Gastrocnemius medialis (tissue), 4 donors: ENCODE data around the gene TGFBRAP1.

Experiments used
- CTCF ChIP-seq, 5 experiments: fragments of 450-650 bp in 3 of 5; fragments of 200-600 bp in 2 of 5; sonication (generic) in 2 of 5; IDR thresholded peaks in 4 of 5; conservative IDR thresholded peaks in 1 of 5; 1 replicate in 4 of 5; 2 replicates in 1 of 5; pipeline ENCODE4 v1.5.1; 2016 to 2019; ENCODE audit warnings: antibody characterized with exemption in 5 of 5, mild to moderate bottlenecking in 3 of 5, moderate library complexity in 3 of 5
- POLR2A ChIP-seq, 2 donors: fragments of 450-650 bp; IDR thresholded peaks; one replicate each; pipeline ENCODE4 v1.6.1; 2017; ENCODE audit warnings: antibody characterized with exemption in 2 of 2, mild to moderate bottlenecking in 2 of 2, moderate library complexity in 2 of 2

GRCh38 chr2:105376789-105377240, 47.3 kb upstream of the TGFBRAP1 start:
- TF ChIP-seq CTCF (IDR thresholded peaks at IDR 0.05 in 4 of 5, conservative IDR thresholded peaks at IDR 0.05 in 1 of 5) (no peak), POLR2A (IDR thresholded peaks at IDR 0.05) (no peak)
